ENCODE results near the gene AMOTL1. TPM values are rescaled to one million over a fixed set of nuclear protein-coding genes. Genes with fewer than 3 reads are reported as not detected.

The AMOTL1 gene
- total and polyA plus RNA-seq, 2 of the 8 experiments (the other 6 are each of a cell fraction or from before 2014, with no cell fraction given) = 9.0 to 27.6 TPM

DNA sequence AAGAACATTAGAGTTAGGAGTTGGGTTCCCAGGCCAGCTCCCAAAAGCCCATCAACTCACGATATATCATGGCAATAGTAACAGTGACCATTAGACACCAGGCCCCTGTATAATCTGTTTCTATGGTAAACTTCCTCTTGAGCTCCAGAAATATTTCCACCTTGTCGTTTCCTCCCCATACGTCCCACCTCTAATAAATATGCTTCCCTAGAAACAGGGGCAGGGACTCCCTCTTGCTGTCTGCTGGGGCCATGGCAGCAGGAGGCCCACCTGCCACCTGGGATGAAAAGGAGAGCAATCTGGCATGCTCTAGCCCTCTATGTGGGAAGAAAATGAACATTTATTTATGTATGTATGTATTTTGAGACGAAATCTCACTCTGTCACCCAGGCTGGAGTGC lies 32.2 kb upstream of the AMOTL1 start:
- no peaks in the 10 kb centered on the region for H3K36me3 ChIP-seq (ENCODE audit: control insufficient read depth in 2 of 4, insufficient read depth in 4 of 4, low read length in 3 of 4)
- DNase-seq (ENCODE audit: low read depth in 1 of 2, low spot score in 2 of 2) (no peak), FAIRE-seq (no peak)
- no peak overlapping the region for H3K56ac ChIP-seq (replicated peaks; ENCODE audit: insufficient read length, low read depth, low read length)
- no peak overlapping the region for H3K14ac ChIP-seq (ENCODE audit: insufficient read length)
- H3K9ac ChIP-seq (replicated peaks in 1 of 4; ENCODE audit: extremely low read depth in 1 of 4, low read depth in 3 of 4, low read length in 3 of 4) = no peak overlapping the region
- no peak overlapping the region for H3K4me3 ChIP-seq (ENCODE audit: extremely low read depth in 1 of 4, insufficient read depth in 2 of 4, low read depth in 3 of 4, low read length in 4 of 4)
- no peak overlapping the region for H2BK15ac ChIP-seq (ENCODE audit: low read length)
- no peak overlapping the region for H4K5ac ChIP-seq (ENCODE audit: insufficient read length, low read depth, low read length)
- H3K4ac ChIP-seq (replicated peaks; ENCODE audit: insufficient read length, low read depth, low read length) = no peak overlapping the region
- H4K8ac ChIP-seq (ENCODE audit: extremely low read depth, insufficient read depth, low read length) = no peak overlapping the region
- no peak overlapping the region for H2AFZ ChIP-seq (ENCODE audit: low read length)
- H3K23ac ChIP-seq (ENCODE audit: insufficient read length) = no peak overlapping the region
- H4K91ac ChIP-seq (replicated peaks; ENCODE audit: insufficient read length, low read length) = peak overlapping the region; percentile 32
- H3K18ac ChIP-seq (ENCODE audit: extremely low read depth, low read length) = no peak overlapping the region
- H3K9me3 ChIP-seq (ENCODE audit: insufficient read depth in 2 of 2, low read depth in 1 of 2, low read length in 1 of 2) = no peaks in the 10 kb centered on the region
- no peak overlapping the region for H3K27ac ChIP-seq (ENCODE audit: low read depth, low read length)
- no peak overlapping the region for H2AK5ac ChIP-seq (ENCODE audit: low read depth, low read length)
- no peaks in the 10 kb centered on the region for H4K20me1 ChIP-seq (replicated peaks in 1 of 2; ENCODE audit: control insufficient read depth in 1 of 2, insufficient read depth in 2 of 2, low read length in 2 of 2)
- POLR2A ChIA-PET (ENCODE audit: partially characterized antibody) = interaction anchor here (1.0 to 3.5 kb wide), 6 partner anchors 9 to 84 kb away, joined by 3 to 14 read pairs (median 7); no protein-coding TSS in a partner anchor
- H3K23me2 ChIP-seq (ENCODE audit: low read depth, low read length) = peaks cover 2% of the 10 kb centered on the region; the same call in 1 of the 2 replicates
- peak overlapping the region; percentile 57 for H2BK120ac ChIP-seq (replicated peaks; ENCODE audit: low read depth, low read length)
- WGBS, 2 experiments (ENCODE audit: extremely low coverage in 1 of 2, insufficient coverage in 1 of 2, insufficient read length in 1 of 2, insufficient replicate concordance in 2 of 2, low coverage in 1 of 2, low lambda C conversion rate in 2 of 2, missing lambda C conversion rate in 1 of 2) = 73% methylated on average over 4 of the region's 4 CpGs; no CpG with 5 or more reads in 1 of the 2 experiments
- H3K27me3 ChIP-seq (replicated peaks in 1 of 4; ENCODE audit: control insufficient read depth in 3 of 4, extremely low read depth in 1 of 4, insufficient read depth in 3 of 4, low read length in 3 of 4) = peaks cover 0 to 20% (median 10%) of the 10 kb centered on the region in 4 experiments; a peak in 5 of 7 replicates
- H3K79me2 ChIP-seq (ENCODE audit: control insufficient read depth in 1 of 2, insufficient read depth in 2 of 2, low read length in 2 of 2) = no peaks in the 10 kb centered on the region
- 0 out of 2 replicates have a peak overlapping the region, but pooled peaks have one; percentile 56 for H2BK12ac ChIP-seq (ENCODE audit: low read depth, low read length)
- H3K4me2 ChIP-seq (ENCODE audit: insufficient read depth in 1 of 2, low read depth in 2 of 2, low read length in 2 of 2) = no peak overlapping the region
- peaks cover 7 to 33% (median 19%) of the 10 kb centered on the region in 4 experiments for H3K4me1 ChIP-seq (replicated peaks in 1 of 4; ENCODE audit: control insufficient read depth in 3 of 4, insufficient read depth in 4 of 4, low read length in 3 of 4)
- H3K79me1 ChIP-seq (ENCODE audit: low read depth, low read length) = no peaks in the 10 kb centered on the region
- H2BK20ac ChIP-seq (ENCODE audit: low read length) = peak overlapping the region; percentile 34; the same call in 1 of the 2 replicates
- no peak overlapping the region; the same call in 1 of the 2 replicates for H2BK5ac ChIP-seq (ENCODE audit: low read depth, low read length)
- CTCF ChIA-PET (ENCODE audit: partially characterized antibody) = interaction anchor here (0.7 to 7.4 kb wide), 13 partner anchors 13 to 150 kb away, joined by 3 to 61 read pairs (median 3); no protein-coding TSS in a partner anchor
- TF ChIP-seq KDM4A (IDR thresholded peaks at IDR 0.05; ENCODE audit: low read depth, low read length, severe bottlenecking) (no peak), KDM5A (IDR thresholded peaks at IDR 0.05; ENCODE audit: low read length) (no peak), CBX8 (IDR thresholded peaks at IDR 0.05; ENCODE audit: borderline replicate concordance, low read depth, low read length) (no peak), NANOG (IDR thresholded peaks at IDR 0.05; ENCODE audit: insufficient read depth, low read depth, low read length, poor library complexity, severe bottlenecking) (no peak), EGR1 (IDR thresholded peaks at IDR 0.05; ENCODE audit: borderline replicate concordance, low read depth, low read length) (no peak), SIN3A (conservative IDR thresholded peaks at IDR 0.05 in 1 of 2, IDR thresholded peaks at IDR 0.05 in 1 of 2; ENCODE audit: low read depth in 1 of 2, low read length in 2 of 2) (no peak), RAD21 (IDR thresholded peaks at IDR 0.05 in 1 of 2, conservative IDR thresholded peaks at IDR 0.05 in 1 of 2; ENCODE audit: low read depth in 2 of 2, low read length in 2 of 2) (peak; percentile 31 to 54; a peak in 3 of 4 replicates), CHD2 (IDR thresholded peaks at IDR 0.05; ENCODE audit: low read length) (no peak), CEBPB (IDR thresholded peaks at IDR 0.05; ENCODE audit: low read depth, low read length) (no peak)
- TF ChIP-seq, protein P1, sequence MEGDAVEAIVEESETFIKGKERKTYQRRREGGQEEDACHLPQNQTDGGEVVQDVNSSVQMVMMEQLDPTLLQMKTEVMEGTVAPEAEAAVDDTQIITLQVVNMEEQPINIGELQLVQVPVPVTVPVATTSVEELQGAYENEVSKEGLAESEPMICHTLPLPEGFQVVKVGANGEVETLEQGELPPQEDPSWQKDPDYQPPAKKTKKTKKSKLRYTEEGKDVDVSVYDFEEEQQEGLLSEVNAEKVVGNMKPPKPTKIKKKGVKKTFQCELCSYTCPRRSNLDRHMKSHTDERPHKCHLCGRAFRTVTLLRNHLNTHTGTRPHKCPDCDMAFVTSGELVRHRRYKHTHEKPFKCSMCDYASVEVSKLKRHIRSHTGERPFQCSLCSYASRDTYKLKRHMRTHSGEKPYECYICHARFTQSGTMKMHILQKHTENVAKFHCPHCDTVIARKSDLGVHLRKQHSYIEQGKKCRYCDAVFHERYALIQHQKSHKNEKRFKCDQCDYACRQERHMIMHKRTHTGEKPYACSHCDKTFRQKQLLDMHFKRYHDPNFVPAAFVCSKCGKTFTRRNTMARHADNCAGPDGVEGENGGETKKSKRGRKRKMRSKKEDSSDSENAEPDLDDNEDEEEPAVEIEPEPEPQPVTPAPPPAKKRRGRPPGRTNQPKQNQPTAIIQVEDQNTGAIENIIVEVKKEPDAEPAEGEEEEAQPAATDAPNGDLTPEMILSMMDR (IDR thresholded peaks at IDR 0.05; ENCODE audit: control extremely low read depth in 1 of 3, insufficient read depth in 1 of 3, low read depth in 1 of 3, low read length in 3 of 3) = peak; percentile 13 to 30 (median 19); a peak in 3 of 4 replicates
